ENCODE results near the gene VWA3B. TPM values are rescaled to one million over a fixed set of nuclear protein-coding genes. Genes with fewer than 3 reads are reported as not detected.

Gene VWA3B
- polyA plus RNA-seq, 3 donors: not detected

- no peaks in the 10 kb centered on the region for H3K4me1 ChIP-seq (ENCODE audit: control insufficient read depth in 1 of 2, insufficient read depth in 2 of 2, low read length in 2 of 2)
- no peak overlapping the region for H3K9ac ChIP-seq (ENCODE audit: insufficient read depth, low read length, poor library complexity, severe bottlenecking)
- H3K27me3 Mint-ChIP-seq (ENCODE audit: low read depth in 3 of 3): peaks cover 2 to 8% (median 6%) of the 10 kb centered on the region in 3 donors
- 80% methylated on average over 1 of the region's 2 CpGs for WGBS (ENCODE audit: insufficient coverage)
- no peak for DNase-seq
- no peak overlapping the region for H3K4me2 ChIP-seq (replicated peaks; ENCODE audit: extremely low read depth, low read length, poor library complexity, severe bottlenecking)
- no peak overlapping the region for H2AFZ ChIP-seq (ENCODE audit: insufficient read depth, low read depth, low read length, poor library complexity, severe bottlenecking)
- no peaks in the 10 kb centered on the region for H3K79me2 ChIP-seq (ENCODE audit: insufficient read depth, low read length)
- no peaks in the 10 kb centered on the region for H4K20me1 ChIP-seq (ENCODE audit: insufficient read depth, low read length)
- no peaks in the 10 kb centered on the region for H3K36me3 Mint-ChIP-seq
- no peak overlapping the region for H3K4me3 Mint-ChIP-seq
- H3K9me3 ChIP-seq (replicated peaks in 1 of 2; ENCODE audit: control insufficient read depth in 1 of 2, insufficient read depth in 1 of 2, low read length in 2 of 2): peaks cover 28 to 30% of the 10 kb centered on the region in 2 donors
- H3K27me3 ChIP-seq (ENCODE audit: control insufficient read depth in 2 of 2, insufficient read depth in 2 of 2, low read length in 2 of 2): peaks cover 0 to 2% of the 10 kb centered on the region in 2 donors
- H3K4me3 ChIP-seq (replicated peaks in 1 of 3; ENCODE audit: low read depth in 2 of 3, low read length in 3 of 3): no peak overlapping the region
- intact Hi-C loops (cut with micrococcal nuclease): no loop called here
- peaks cover 14 to 53% (median 47%) of the 10 kb centered on the region in 7 donors for H3K9me3 Mint-ChIP-seq
- no peaks in the 10 kb centered on the region for H3K4me1 Mint-ChIP-seq
- H3K27ac ChIP-seq (ENCODE audit: low read depth in 1 of 2, low read length in 2 of 2): no peak overlapping the region
- no peaks in the 10 kb centered on the region for H3K36me3 ChIP-seq (replicated peaks in 1 of 2; ENCODE audit: control insufficient read depth in 1 of 2, insufficient read depth in 2 of 2, low read length in 2 of 2)
- TF ChIP-seq, protein P1, sequence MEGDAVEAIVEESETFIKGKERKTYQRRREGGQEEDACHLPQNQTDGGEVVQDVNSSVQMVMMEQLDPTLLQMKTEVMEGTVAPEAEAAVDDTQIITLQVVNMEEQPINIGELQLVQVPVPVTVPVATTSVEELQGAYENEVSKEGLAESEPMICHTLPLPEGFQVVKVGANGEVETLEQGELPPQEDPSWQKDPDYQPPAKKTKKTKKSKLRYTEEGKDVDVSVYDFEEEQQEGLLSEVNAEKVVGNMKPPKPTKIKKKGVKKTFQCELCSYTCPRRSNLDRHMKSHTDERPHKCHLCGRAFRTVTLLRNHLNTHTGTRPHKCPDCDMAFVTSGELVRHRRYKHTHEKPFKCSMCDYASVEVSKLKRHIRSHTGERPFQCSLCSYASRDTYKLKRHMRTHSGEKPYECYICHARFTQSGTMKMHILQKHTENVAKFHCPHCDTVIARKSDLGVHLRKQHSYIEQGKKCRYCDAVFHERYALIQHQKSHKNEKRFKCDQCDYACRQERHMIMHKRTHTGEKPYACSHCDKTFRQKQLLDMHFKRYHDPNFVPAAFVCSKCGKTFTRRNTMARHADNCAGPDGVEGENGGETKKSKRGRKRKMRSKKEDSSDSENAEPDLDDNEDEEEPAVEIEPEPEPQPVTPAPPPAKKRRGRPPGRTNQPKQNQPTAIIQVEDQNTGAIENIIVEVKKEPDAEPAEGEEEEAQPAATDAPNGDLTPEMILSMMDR (IDR thresholded peaks at IDR 0.05): no peak
- H3K27ac Mint-ChIP-seq: no peak overlapping the region
Measured at GRCh38 chr2:98324181-98324580, 237.2 kb downstream of the VWA3B start.

DNA sequence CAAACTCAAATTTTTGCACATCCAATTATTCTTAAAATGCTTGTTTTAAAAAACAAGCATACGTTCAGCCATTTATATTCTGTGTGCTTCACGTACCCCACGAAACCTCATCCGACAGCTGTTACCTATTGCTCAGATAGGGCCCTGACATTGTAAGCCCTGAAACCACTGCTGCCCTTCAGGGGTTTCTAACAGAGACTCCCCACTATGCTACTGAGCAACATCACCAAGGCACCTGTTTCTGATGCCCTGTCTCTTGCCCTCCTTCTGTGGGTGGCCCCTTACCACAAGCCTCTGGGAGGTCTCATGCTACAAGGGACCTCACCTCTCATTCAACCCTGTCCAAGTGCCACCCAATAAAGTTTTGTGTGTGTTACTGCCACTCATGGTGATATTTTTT, 240.8 kb downstream of the VWA3B start:
- H3K27me3 Mint-ChIP-seq (ENCODE audit: low read depth in 3 of 3): peaks cover 0 to 10% (median 8%) of the 10 kb centered on the region in 3 donors
- DNase-seq: no peak
- no peak overlapping the region for H3K4me3 Mint-ChIP-seq
- Histone ChIP-seq H3K36me3 (replicated peaks in 1 of 2; ENCODE audit: control insufficient read depth in 1 of 2, insufficient read depth in 2 of 2, low read length in 2 of 2) (no peaks in the 10 kb centered on the region), H3K9ac (ENCODE audit: insufficient read depth, low read length, poor library complexity, severe bottlenecking) (no peak overlapping the region), H3K79me2 (ENCODE audit: insufficient read depth, low read length) (no peaks in the 10 kb centered on the region), H3K4me3 (replicated peaks in 1 of 3; ENCODE audit: low read depth in 2 of 3, low read length in 3 of 3) (no peak overlapping the region), H2AFZ (ENCODE audit: insufficient read depth, low read depth, low read length, poor library complexity, severe bottlenecking) (no peak overlapping the region), H3K9me3 (replicated peaks in 1 of 2; ENCODE audit: control insufficient read depth in 1 of 2, insufficient read depth in 1 of 2, low read length in 2 of 2) (peaks cover 0 to 5% of the 10 kb centered on the region in 2 donors), H3K4me2 (replicated peaks; ENCODE audit: extremely low read depth, low read length, poor library complexity, severe bottlenecking) (no peak overlapping the region), H4K20me1 (ENCODE audit: insufficient read depth, low read length) (no peaks in the 10 kb centered on the region), H3K4me1 (ENCODE audit: control insufficient read depth in 1 of 2, insufficient read depth in 2 of 2, low read length in 2 of 2) (no peaks in the 10 kb centered on the region), H3K27ac (ENCODE audit: low read depth in 1 of 2, low read length in 2 of 2) (no peak overlapping the region), H3K27me3 (ENCODE audit: control insufficient read depth in 2 of 2, insufficient read depth in 2 of 2, low read length in 2 of 2) (peaks cover 0 to 2% of the 10 kb centered on the region in 2 donors)
- H3K27ac Mint-ChIP-seq: no peak overlapping the region
- H3K36me3 Mint-ChIP-seq: no peaks in the 10 kb centered on the region
- WGBS (ENCODE audit: insufficient coverage): 98% methylated on average over 4 of the region's 4 CpGs
- no peaks in the 10 kb centered on the region for H3K4me1 Mint-ChIP-seq
- intact Hi-C loops (cut with micrococcal nuclease): no loop called here
- H3K9me3 Mint-ChIP-seq: peaks cover 8 to 23% (median 16%) of the 10 kb centered on the region in 7 donors
- TF ChIP-seq, protein P1 (IDR thresholded peaks at IDR 0.05): no peak

Data from CD14-positive monocyte (primary cell).